Psoas muscle (tissue), 8 donors: Measurements from ENCODE around the gene PLAC9. TPM values are rescaled to one million over a fixed set of nuclear protein-coding genes. Genes with fewer than 3 reads are reported as not detected.

Experiments used
- ATAC-seq, 4 donors: fragments of 200-7000 bp; cut with Tn5 transposase; one replicate each; pipeline ENCODE4 v1.9.1; 2020; ENCODE audit warnings: moderate library complexity in 3 of 4, mild to moderate bottlenecking in 2 of 4
- DNase-seq, 2 donors: peaks; one replicate each; pipeline ENCODE4 v3.0.0-alpha.2; 2020
- H3K27ac ChIP-seq: fragments of 200-600 bp; one replicate; pipeline ENCODE4 v1.8.0; 2022
- H3K27me3 ChIP-seq, 3 donors: fragments of 200-600 bp in 1 of 3; one replicate each; pipeline versions ENCODE4 v1.6.1 to v1.8.0; 2013 to 2022; ENCODE audit warnings: low read length in 2 of 3, mild to moderate bottlenecking in 2 of 3, moderate library complexity in 1 of 3; ENCODE audit not compliant: insufficient read depth in 3 of 3
- H3K36me3 ChIP-seq, 2 donors: fragments of 200-600 bp in 1 of 2; one replicate each; pipeline versions ENCODE4 v1.6.1 to v1.8.0; 2013 to 2022; ENCODE audit warnings: low read depth in 1 of 2, mild to moderate bottlenecking in 1 of 2, moderate library complexity in 1 of 2; ENCODE audit not compliant: insufficient read depth in 1 of 2
- H3K4me1 ChIP-seq: fragments of 200-600 bp; one replicate; pipeline ENCODE4 v1.8.0; 2022
- H3K4me3 ChIP-seq: fragments of 200-600 bp; one replicate; pipeline ENCODE4 v1.8.0; 2022; ENCODE audit warnings: mild to moderate bottlenecking
- H3K9me3 ChIP-seq: fragments of 200-600 bp; one replicate; pipeline ENCODE4 v1.8.0; 2022
- CTCF ChIP-seq: fragments of 200-600 bp; IDR thresholded peaks from one replicate; pipeline ENCODE4 v1.8.0; 2022; ENCODE audit warnings: antibody characterized with exemption
- WGBS, 3 donors: extraction: QIAGEN DNeasy Blood & Tissue Kit; methylation state at CpG; one replicate each; pipeline versions ENCODE4 v1.1.6 to v1.1.7; 2013; 5-methylcytosine and 5-hydroxymethylcytosine counted together
- intact Hi-C, 2 donors: fragments of 100-400 bp; cut with DNase I; formaldehyde crosslinking; loops; one replicate each; pipeline versions ENCODE4 v1.11.0 to v1.14.2; 2022
- polyA plus RNA-seq, 3 donors: library from polyadenylated mRNA; stranded (reverse); fragments of 200-250 nt; gene quantifications; one replicate each; pipeline ENCODE4 v1.2.3, GENCODE V29; 2013
- total RNA-seq, 4 donors: library from RNA; stranded (reverse); fragmentation: NEBNext Ultra II Directional in 2 of 4; extraction: Animal tissue kit (Norgen Biotek cat#: 25700) in 2 of 4; gene quantifications; one replicate each; pipeline versions ENCODE4 v1.2.1 to v1.2.4, GENCODE V29; 2021 to 2023
- donor health status: healthy with polysubstance abuse.
- donor health status: DM: no; HTN: no; CAD: no; lungs with moderate emphysema.
- donor health status: Bipolar disorder and iron deficiency.
- donor health status: healthy.
- donor health status: DM: yes; HTN: yes; CAD: no.
- donor health status: DM: no; HTN: no; CAD: no.
- donor health status: DM: no; HTN: no; CAD: no.
- donor health status: DM: yes; HTN: yes; CAD: no.

The PLAC9 gene
- total and polyA plus RNA-seq, 7 donors: 5.4 to 14.6 (median 9.4) TPM

- WGBS, 3 donors: 86 to 92% (median 91%) methylated on average over 7 of the region's 7 CpGs
- no peaks in the 10 kb centered on the region for H3K9me3 ChIP-seq
- H3K27ac ChIP-seq: peak overlapping the region; percentile 79
- H3K36me3 ChIP-seq: peaks cover 5 to 78% of the 10 kb centered on the region in 2 donors
- peaks cover 57% of the 10 kb centered on the region for H3K4me1 ChIP-seq
- DNase-seq: no peak
- peak; percentile 60 to 83 (median 60) for ATAC-seq
- intact Hi-C loops: no loop called here
- H3K4me3 ChIP-seq: no peak overlapping the region
- H3K27me3 ChIP-seq: no peaks in the 10 kb centered on the region
- peak; percentile 34 for TF ChIP-seq CTCF
These were observed 32.6 kb downstream of the PLAC9 start for GRCh38 chr10:80165173-80165572.

DNA sequence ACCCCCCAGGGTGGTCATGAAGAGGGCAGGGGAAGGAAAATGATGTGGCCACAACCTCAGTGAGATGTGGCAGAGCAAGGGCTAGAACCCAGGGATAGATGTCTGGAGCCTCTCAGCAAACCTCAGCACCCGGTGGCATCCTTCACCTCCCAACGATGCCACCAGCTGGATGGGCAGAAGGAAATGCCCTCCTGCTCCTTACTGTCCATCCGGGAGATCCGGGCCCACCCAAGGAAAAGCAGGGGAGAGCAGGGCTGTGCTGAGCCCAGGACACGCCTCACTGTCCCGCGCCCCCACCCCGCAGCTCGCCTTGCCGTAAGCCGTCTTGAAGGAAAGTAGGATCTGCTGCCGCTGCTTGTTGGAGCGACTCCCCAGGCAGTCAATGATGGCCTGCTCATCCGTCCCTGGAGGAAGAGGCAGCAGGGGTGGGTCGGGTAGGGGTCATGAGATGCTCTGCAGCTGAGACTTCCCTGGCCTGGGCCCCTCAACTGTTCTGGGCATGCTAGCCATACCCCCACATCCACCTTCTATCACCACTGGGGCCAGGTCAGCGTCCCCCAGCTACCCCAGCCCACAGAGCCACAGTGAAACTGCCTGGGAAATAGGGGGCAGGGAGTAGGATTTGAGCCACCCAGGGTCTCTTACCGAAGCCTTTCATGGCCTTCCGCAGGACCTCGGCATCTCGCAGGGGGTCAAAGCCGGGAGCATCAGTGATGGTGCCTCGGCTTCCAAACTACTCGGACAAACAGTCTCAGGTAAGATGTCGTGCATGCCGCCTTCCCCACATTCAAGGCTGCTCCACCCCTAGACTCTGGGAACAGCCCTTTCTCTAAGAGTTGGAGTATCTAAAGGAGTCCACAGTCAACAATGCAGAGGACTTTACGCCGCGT, 34.3 kb downstream of the PLAC9 start:
- Histone ChIP-seq H3K27me3 (no peaks in the 10 kb centered on the region), H3K27ac (peak overlapping the region; percentile 79), H3K9me3 (no peaks in the 10 kb centered on the region), H3K4me1 (peaks cover 53% of the 10 kb centered on the region), H3K4me3 (no peak overlapping the region), H3K36me3 (peaks cover 5 to 79% of the 10 kb centered on the region in 2 donors)
- ATAC-seq: no peak
- TF ChIP-seq CTCF: no peak
- intact Hi-C loops: no loop called here
- no peak for DNase-seq
- WGBS, 3 donors: 81 to 90% (median 88%) methylated on average over 28 of the region's 28 CpGs

DNA sequence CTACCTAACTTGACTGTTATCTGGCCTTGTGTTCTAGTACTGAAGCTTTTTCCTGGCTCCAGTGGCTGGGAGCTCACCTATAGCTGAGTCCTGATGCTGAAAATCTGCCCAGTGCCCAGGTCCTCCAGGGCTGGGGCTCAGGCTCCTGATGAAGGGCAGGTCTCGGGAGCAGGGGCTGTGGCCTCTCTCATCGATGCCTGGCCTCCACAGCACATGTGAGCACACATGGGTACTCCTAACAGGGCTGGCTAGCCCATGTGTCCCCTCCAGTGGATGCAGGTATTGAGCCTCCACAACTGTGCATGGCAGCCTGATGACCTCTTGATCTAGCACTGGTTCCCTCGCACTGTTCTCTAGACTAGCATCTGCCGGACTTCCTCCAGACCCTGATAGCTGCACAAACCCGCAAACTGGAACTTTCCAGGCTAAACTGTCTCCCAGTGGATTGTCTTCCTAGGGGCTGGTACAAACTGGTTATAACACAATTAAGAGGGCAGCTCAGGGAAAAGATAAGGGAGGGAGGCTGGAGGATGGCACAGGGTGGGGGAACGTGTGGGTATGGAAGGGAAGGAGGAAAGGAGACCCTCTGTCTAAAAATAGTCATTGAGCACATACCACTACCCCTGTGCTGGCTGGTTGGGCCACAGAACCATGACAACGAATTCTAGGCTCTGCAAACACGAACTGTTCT, 35.1 kb downstream of the PLAC9 start:
- Histone ChIP-seq H3K4me3 (no peak overlapping the region), H3K9me3 (no peaks in the 10 kb centered on the region), H3K27me3 (no peaks in the 10 kb centered on the region), H3K36me3 (peaks cover 5 to 79% of the 10 kb centered on the region in 2 donors), H3K27ac (peak overlapping the region; percentile 79), H3K4me1 (peaks cover 55% of the 10 kb centered on the region)
- DNase-seq: no peak
- peak; percentile 11 to 24 (median 20) for ATAC-seq
- 37 to 61% (median 46%) methylated on average over 8 of the region's 8 CpGs for WGBS, 3 donors
- no peak for TF ChIP-seq CTCF
- intact Hi-C loops: no loop called here

DNA sequence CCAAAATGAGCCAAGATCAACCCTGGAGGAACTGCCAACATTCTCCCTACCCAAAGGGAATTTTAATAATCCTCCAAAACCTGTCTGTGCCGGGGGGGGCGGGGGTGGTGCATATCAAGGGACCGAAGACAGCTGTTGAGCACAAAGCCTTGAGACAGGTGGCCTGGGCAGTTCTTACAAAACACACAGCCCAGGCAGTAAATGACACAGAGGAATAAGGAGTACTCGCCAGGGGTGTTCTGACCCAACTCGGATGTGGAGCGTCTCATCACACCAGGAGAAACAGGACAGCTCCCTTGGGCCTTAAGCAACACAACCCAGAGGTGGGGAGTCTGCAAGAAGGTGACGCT, 35.6 kb downstream of the PLAC9 start:
- no peak for TF ChIP-seq CTCF
- intact Hi-C loops: no loop called here
- ATAC-seq (peak; percentile 54 to 66 (median 64)), DNase-seq (peak; percentile 56 to 80)
- Histone ChIP-seq H3K27ac (peak overlapping the region; percentile 79), H3K4me3 (no peak overlapping the region), H3K9me3 (no peaks in the 10 kb centered on the region), H3K27me3 (no peaks in the 10 kb centered on the region), H3K36me3 (peaks cover 3 to 78% of the 10 kb centered on the region in 2 donors), H3K4me1 (peaks cover 59% of the 10 kb centered on the region)
- 27 to 47% (median 40%) methylated on average over 7 of the region's 7 CpGs for WGBS, 3 donors
